HuH-7.5 (cell line): ENCODE data around the gene TAMM41.
"Not testable (repeated sequence)": the region's sequence is repeated elsewhere in the genome, so short reads cannot be mapped to it uniquely, and the experiment has no call there.

Source experiments
- DNase-seq: peaks from one replicate; pipeline ENCODE4 v3.0.0; 2011; ENCODE audit warnings: low spot score

Gene TAMM41

GRCh38 chr3:11814663-11815062, 32.0 kb downstream of the TAMM41 start:
- no peak for DNase-seq

DNA sequence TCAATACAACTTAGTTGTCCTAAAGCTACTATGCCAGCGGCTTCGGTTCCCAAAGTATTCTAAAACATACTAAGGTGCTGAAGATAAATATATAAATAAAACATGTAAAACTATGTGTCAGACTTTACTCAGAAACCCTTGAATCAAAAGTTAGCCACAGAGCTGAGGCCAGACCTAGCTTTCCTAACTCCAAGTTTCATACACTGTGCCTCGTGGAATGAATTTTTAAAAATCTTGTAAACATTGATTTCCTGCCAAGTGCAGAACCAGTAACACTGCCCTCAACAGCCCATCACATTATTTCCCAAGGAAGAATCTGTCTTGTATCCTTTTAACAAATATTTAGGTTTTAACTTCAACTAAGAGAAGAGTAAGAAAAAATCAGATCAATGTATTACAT, 36.4 kb downstream of the TAMM41 start:
- DNase-seq = no peak

- DNase-seq = no peak
Measured at GRCh38 chr3:11808231-11808630, 38.5 kb downstream of the TAMM41 start.

- DNase-seq = no peak
Measured at GRCh38 chr3:11807686-11808085, 39.0 kb downstream of the TAMM41 start.

DNA sequence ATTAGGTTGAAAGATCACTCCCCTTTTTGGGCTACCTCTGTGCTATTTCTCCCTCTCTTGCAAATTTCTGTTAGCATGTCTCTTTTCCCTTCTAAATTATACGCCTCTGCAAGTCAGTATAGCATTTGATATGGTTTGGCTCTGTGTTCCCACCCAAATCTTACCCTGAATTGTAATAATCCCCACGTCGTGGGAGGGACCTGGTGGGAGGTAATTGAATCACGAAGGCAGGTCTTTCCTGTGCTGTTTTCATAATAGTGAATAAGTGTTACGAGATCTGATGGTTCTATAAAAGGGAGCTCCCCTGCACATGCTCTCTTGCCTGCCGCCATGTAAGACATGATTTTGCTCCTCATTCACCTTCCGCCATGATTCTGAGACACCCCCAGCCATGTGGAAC, 41.0 kb downstream of the TAMM41 start:
- DNase-seq = no peak

DNA sequence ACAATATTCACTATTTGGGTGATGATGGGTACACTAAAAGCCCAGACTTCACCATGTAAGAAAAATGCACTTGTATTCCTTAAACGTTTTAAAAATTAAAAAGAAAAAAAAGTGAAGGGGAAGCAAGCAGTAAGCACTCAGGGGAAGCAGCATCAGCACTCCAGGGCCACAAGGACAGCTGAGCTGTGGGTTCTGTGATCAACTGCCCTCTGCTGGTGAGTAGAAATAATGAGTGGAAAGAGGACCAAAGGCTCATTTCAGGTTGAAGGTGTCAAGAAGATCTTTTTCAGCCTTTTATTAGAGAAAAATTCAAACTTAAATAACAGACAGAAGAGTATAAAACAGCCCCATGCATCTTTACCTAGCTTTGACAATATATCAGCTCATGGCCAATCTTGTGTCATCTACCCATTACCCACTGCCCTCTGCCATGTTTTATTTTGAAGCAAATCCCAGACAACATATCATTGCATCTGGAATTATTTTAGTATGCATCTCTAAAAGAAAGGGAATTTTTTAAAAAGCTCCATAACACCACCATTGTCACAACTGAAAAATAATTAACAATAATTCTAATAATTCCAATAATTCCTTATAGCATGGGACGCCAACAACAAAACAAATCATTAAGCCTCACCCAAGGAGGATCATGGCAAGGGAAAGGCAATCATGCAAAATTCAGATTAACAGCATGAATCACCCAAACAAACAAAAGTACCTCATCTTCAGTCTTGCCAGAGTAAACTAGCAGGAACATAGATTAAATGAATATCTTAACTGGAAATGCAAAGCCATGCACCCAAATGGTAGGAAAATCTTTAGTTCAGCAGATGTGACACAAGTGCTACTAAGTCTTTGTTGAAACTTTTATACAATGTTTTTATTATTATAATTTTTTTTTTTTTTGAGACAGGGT, 42.5 kb downstream of the TAMM41 start:
- DNase-seq = peak; percentile 76

GRCh38 chr3:11799791-11800190, 46.9 kb downstream of the TAMM41 start:
- no peak for DNase-seq

- no peak for DNase-seq
Measured at GRCh38 chr3:11794927-11795326, 51.8 kb downstream of the TAMM41 start.

GRCh38 chr3:11791339-11792200, 55.1 kb downstream of the TAMM41 start:
- no peak for DNase-seq

DNA sequence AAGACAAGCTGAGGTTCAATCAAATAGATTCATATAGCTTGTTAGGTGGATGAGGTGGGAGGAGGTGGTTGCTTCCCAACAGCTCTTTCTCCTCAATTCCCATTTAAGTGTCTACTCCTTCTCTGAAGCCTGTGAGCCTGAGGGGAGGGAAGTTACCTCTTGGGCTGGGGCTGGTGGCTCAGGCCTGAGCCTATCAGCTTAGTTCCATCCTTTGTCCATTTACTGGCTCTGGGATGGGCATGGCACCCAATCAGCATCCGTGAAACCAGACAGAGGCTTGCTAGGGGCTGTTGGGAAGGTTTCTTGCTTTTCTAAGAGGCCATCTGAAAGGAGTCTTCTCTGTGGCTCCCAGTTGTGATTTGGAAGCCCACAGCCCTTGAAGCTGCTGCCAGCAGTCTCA, 57.3 kb downstream of the TAMM41 start:
- no peak for DNase-seq

- DNase-seq = no peak
Measured at GRCh38 chr3:11784971-11785377, 61.7 kb downstream of the TAMM41 start.

DNA sequence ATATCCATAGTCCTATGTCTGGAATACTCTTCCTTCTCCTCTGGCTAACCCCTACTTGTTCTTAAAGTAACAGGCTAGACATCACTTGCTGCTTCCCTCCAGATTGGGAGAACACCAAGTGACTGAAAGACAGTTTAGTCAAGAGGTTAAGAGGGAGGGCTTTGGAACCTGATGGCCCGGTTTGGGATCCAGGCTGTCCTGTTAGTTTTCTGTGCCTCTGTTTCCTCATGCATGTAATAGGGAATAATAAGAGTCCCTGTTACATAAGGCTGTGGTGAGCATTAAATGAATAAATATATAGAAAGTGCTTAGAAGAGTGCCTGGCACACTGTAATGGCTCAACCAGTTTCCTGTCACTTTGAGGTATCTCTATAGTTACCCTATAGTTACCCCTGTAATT, 66.3 kb downstream of the TAMM41 start:
- DNase-seq = no peak

GRCh38 chr3:11779626-11780025, 67.1 kb downstream of the TAMM41 start:
- DNase-seq = no peak

- DNase-seq = no peak
Measured at GRCh38 chr3:11778248-11778647, 68.4 kb downstream of the TAMM41 start.

GRCh38 chr3:11776346-11776745, 70.3 kb downstream of the TAMM41 start:
- no peak for DNase-seq

DNA sequence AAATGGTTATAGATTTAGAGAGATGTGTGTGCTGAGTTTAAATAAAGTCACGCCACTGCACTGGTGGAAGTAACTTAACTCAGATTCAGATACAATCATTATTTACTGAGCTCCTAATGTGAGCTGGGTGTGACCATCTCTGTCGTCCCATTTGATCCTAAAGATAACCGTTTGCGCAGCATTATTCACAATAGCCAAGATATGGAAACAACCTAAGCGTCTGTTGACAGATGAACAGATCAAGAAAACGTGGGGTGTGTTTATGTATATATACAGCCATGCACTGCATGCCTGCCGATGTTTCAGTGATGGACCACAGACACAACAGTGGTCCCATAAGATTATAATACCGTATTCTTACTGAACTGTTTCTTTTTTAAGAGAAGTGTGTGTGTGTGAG, 71.2 kb downstream of the TAMM41 start:
- DNase-seq = no peak

DNA sequence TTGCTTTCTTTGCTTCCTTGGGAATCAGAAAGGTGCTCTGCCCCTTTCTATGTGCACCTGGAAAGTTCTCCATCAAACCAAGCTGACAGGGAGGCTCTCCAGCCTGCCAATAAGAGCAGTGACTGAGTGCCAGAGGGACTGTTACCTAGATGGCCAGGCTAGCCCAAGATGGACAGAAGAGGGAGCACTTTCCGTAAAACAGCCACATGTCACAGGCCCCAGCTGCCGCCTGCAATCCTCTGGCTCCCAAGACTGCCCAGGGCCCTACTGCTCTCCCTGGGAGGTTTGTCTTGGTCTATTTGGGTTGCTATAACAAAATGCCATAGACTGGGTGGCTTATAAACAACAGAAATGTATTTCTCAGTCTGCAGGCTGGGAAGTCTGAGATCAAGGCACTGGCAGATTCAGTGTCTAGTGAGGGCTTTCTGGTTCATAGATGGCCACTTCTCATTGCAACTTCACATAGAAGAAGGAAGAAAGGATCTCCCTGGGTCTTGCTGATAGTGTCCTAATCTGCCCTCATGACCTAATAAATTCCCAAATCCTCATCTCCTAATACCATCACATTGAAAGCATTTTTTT, 72.3 kb downstream of the TAMM41 start:
- peak; percentile 80 for DNase-seq

DNA sequence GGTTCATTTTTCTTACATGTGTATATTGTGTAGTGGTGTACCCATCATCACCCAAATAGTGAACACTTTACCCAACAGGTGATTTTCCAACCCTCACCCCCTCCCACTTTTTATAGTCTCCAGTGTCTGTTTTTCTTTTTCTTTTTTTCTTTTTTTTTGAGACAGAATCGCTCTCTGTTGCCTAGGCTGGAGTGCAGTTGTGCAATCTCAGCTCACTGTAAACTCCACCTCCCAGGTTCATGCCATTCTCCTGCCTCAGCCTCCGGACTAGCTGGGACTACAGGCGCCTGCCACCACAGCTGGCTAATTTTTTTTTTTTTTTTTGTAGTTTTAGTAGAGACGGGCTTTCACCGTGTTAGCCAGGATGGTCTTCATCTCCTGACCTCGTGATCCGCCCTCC, 74.8 kb downstream of the TAMM41 start:
- DNase-seq = not testable (repeated sequence)

DNA sequence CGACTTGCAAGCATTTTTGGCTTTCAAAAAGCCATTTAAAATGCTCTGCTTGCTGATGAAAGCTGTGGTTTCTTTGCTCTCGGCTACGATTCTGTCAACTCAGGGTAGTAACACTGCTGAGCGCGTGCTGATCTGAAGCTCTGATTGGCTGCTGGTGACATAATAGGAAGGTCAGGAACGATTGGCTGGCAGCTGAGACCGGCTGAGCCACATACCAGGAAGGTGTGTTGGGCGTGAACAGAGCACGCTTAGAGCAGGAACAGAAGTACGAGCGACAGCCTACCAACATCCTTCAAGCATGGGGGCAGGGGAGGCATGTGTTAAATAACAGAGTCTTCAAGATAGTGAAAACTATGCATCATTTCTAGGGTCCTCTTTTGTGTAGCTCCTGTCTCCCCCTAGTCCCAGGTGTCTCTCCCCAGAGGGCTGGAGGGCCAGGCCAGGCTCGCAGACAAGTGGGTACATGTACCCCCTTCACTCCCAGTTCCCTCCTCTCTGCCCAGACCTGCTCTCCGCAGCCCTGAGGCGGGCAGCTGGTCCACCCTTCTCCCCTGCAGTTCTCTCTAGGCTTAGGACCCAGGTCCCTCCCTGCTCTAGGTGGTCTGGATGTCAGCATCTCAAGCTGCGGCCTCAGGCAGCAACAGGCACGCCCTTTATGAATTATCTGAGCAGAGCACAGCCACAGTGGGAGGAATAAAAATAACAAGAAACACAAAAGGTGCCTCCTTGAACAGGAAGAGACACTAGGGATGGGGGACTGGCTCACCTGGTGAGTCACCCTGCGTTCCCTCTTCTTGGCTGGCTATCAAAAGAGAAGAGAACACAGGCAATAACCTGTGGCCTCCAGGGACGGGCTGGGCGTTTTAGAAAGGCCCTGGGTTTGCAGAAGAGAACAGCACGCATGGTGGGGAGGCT, 76.0 kb downstream of the TAMM41 start:
- peak; percentile 82 for DNase-seq

GRCh38 chr3:11769704-11770476, 76.8 kb downstream of the TAMM41 start:
- DNase-seq = no peak

- DNase-seq = no peak
Measured at GRCh38 chr3:11768604-11769003, 78.1 kb downstream of the TAMM41 start.
